Suprapubic skin (tissue), 4 donors: Measurements from ENCODE around the gene EIF3B. TPM values are rescaled to one million over a fixed set of nuclear protein-coding genes. Genes with fewer than 3 reads are reported as not detected.

Experiments used
- DNase-seq, 2 donors: peaks; one replicate each; pipeline ENCODE4 v3.0.0-alpha.2; 2019; ENCODE audit warnings: low spot score in 2 of 2
- H3K27ac ChIP-seq: fragments of 200-600 bp; sonication (generic); one replicate; pipeline ENCODE4 v1.5.1; 2019
- H3K27me3 ChIP-seq: fragments of 200-600 bp; sonication (generic); one replicate; pipeline ENCODE4 v1.5.1; 2019
- H3K36me3 ChIP-seq: fragments of 200-600 bp; sonication (generic); one replicate; pipeline ENCODE4 v1.5.1; 2019
- H3K4me1 ChIP-seq: fragments of 200-600 bp; sonication (generic); one replicate; pipeline ENCODE4 v1.5.1; 2019
- H3K4me3 ChIP-seq: fragments of 200-600 bp; sonication (generic); one replicate; pipeline ENCODE4 v1.5.1; 2019; ENCODE audit warnings: mild to moderate bottlenecking
- H3K9me3 ChIP-seq: fragments of 200-600 bp; sonication (generic); one replicate; pipeline ENCODE4 v1.5.1; 2019
- EP300 ChIP-seq: sonication (generic); formaldehyde crosslinking; IDR thresholded peaks from one replicate; pipeline ENCODE4 v1.6.1; 2017; ENCODE audit warnings: antibody characterized with exemption
- POLR2A ChIP-seq, 2 donors: fragments of 450-650 bp; IDR thresholded peaks; one replicate each; pipeline ENCODE4 v1.6.1; 2017; ENCODE audit warnings: antibody characterized with exemption in 2 of 2, mild to moderate bottlenecking in 2 of 2, moderate library complexity in 2 of 2
- POLR2AphosphoS5 ChIP-seq, 3 donors: sonication (generic); formaldehyde crosslinking; IDR thresholded peaks; one replicate each; pipeline ENCODE4 v1.6.1; 2017; ENCODE audit warnings: antibody characterized with exemption in 3 of 3
- WGBS: methylation state at CpG from one replicate; pipeline ENCODE4 v1.1.5; 2018; 5-methylcytosine and 5-hydroxymethylcytosine counted together
- total RNA-seq, 4 donors: library from RNA; depleted of rRNA; stranded (reverse); fragments of >200 nt; gene quantifications; one replicate each; pipeline ENCODE4 v1.1.0, GENCODE V29; 2016
- TF ChIP-seq, protein P1 (sequence below), 2 donors: fragments of 200-600 bp in 1 of 2; fragments of 450-650 bp in 1 of 2; sonication (generic) in 1 of 2; IDR thresholded peaks; one replicate each; pipeline ENCODE4 v1.5.1; 2016 to 2019; ENCODE audit warnings: antibody characterized with exemption in 2 of 2, mild to moderate bottlenecking in 1 of 2, moderate library complexity in 1 of 2

The EIF3B gene
- total RNA-seq, 4 donors from 2014 or later: 136 to 158 (median 139) TPM

DNA sequence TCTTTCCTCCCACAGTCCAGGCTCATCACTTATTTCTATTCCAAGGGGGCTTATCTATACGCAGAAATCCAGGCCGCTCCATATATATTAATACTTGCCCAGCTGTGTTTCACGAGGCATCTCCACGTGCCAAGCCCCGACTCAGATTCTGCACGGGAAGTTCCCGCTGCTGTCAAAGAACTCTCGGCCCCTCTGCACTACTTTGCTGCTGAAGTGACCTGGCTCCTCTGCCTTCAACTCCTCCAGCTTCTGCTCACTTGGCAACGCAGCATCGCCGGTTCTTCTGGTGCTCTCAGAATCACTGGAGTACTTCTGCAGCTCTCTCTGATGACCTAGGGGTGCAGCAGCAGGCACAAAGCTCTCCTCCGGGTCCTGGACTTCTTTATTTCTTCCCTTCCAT, 39.1 kb downstream of the EIF3B start:
- WGBS: 64% methylated on average over 12 of the region's 12 CpGs
- H3K27me3 ChIP-seq: no peaks in the 10 kb centered on the region
- no peaks in the 10 kb centered on the region for H3K9me3 ChIP-seq
- TF ChIP-seq, protein P1, sequence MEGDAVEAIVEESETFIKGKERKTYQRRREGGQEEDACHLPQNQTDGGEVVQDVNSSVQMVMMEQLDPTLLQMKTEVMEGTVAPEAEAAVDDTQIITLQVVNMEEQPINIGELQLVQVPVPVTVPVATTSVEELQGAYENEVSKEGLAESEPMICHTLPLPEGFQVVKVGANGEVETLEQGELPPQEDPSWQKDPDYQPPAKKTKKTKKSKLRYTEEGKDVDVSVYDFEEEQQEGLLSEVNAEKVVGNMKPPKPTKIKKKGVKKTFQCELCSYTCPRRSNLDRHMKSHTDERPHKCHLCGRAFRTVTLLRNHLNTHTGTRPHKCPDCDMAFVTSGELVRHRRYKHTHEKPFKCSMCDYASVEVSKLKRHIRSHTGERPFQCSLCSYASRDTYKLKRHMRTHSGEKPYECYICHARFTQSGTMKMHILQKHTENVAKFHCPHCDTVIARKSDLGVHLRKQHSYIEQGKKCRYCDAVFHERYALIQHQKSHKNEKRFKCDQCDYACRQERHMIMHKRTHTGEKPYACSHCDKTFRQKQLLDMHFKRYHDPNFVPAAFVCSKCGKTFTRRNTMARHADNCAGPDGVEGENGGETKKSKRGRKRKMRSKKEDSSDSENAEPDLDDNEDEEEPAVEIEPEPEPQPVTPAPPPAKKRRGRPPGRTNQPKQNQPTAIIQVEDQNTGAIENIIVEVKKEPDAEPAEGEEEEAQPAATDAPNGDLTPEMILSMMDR (IDR thresholded peaks at IDR 0.05): no peak
- TF ChIP-seq POLR2A (IDR thresholded peaks at IDR 0.05) (no peak), POLR2AphosphoS5 (IDR thresholded peaks at IDR 0.05) (no peak), EP300 (no peak)
- H3K4me3 ChIP-seq: no peak overlapping the region
- H3K4me1 ChIP-seq: peaks cover 5% of the 10 kb centered on the region
- H3K27ac ChIP-seq: no peak overlapping the region
- DNase-seq: no peak
- H3K36me3 ChIP-seq: no peaks in the 10 kb centered on the region

DNA sequence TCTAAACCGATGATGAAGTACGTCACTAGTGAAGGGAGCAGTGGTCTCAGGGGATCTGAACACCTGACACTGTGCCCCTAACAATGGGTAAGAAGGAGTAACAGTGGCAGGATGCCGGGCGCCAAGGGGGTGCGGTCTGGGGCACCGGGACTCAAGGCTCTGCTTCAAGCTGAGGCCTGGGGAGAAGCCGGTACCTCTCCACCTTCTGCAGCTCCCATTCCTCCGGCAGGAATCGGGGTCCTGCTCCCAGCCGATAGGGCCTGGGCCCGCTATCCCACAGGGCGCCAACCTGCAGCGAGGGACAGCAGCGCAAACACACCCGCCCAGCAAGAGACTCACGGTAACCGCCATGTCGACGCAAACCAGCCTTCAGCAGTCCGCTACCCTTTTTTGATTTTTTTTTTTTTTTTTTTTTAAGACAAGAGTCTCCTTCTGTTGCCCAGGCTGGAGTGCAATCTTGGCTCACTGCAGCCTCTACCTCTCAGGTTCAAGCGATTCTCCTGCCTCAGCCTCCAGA, 40.0 kb downstream of the EIF3B start:
- Histone ChIP-seq H3K27ac (no peak overlapping the region), H3K4me1 (peaks cover 9% of the 10 kb centered on the region), H3K27me3 (no peaks in the 10 kb centered on the region), H3K9me3 (no peaks in the 10 kb centered on the region), H3K36me3 (no peaks in the 10 kb centered on the region), H3K4me3 (no peak overlapping the region)
- DNase-seq: no peak
- WGBS: 90% methylated on average over 21 of the region's 21 CpGs
- TF ChIP-seq EP300: no peak
- TF ChIP-seq, protein P1 (IDR thresholded peaks at IDR 0.05): no peak
- TF ChIP-seq POLR2AphosphoS5 (IDR thresholded peaks at IDR 0.05): no peak
- TF ChIP-seq POLR2A (IDR thresholded peaks at IDR 0.05): no peak

DNA sequence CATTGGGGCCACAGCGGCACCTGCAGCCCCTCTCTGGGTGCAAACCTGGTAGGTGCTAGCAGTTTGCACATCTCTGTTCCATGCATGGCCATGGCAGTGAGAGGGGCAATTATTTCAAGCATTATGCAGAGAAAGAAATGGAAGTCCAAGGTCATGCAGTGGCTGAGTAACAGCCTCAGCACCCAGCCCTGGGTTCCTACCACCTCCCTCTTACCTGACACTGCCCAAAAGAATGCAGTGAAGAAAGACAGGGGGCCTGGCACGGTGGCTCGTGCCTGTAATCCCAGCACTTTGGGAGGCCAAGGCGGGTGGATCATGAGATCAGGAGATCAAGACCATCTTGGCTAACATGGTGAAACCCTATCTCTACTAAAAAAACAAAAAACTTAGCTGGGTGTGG, 43.9 kb downstream of the EIF3B start:
- no peaks in the 10 kb centered on the region for H3K36me3 ChIP-seq
- no peak overlapping the region for H3K27ac ChIP-seq
- no peak for DNase-seq
- WGBS: 87% methylated on average over 4 of the region's 4 CpGs
- peaks cover 28% of the 10 kb centered on the region for H3K4me1 ChIP-seq
- H3K27me3 ChIP-seq: no peaks in the 10 kb centered on the region
- TF ChIP-seq POLR2A (IDR thresholded peaks at IDR 0.05): no peak
- no peak for TF ChIP-seq POLR2AphosphoS5 (IDR thresholded peaks at IDR 0.05)
- TF ChIP-seq, protein P1 (IDR thresholded peaks at IDR 0.05): no peak
- TF ChIP-seq EP300: no peak
- no peaks in the 10 kb centered on the region for H3K9me3 ChIP-seq
- no peak overlapping the region for H3K4me3 ChIP-seq

GRCh38 chr7:2399848-2400587, 45.4 kb downstream of the EIF3B start:
- H3K4me3 ChIP-seq: no peak overlapping the region
- 19% methylated on average over 6 of the region's 6 CpGs for WGBS
- no peaks in the 10 kb centered on the region for H3K27me3 ChIP-seq
- DNase-seq: peak; percentile 89 to 91
- no peak for TF ChIP-seq POLR2AphosphoS5 (IDR thresholded peaks at IDR 0.05)
- no peak for TF ChIP-seq EP300
- TF ChIP-seq, protein P1 (IDR thresholded peaks at IDR 0.05): no peak
- TF ChIP-seq POLR2A (IDR thresholded peaks at IDR 0.05): no peak
- H3K9me3 ChIP-seq: no peaks in the 10 kb centered on the region
- no peaks in the 10 kb centered on the region for H3K36me3 ChIP-seq
- peak overlapping the region; percentile 45 for H3K27ac ChIP-seq
- H3K4me1 ChIP-seq: peaks cover 38% of the 10 kb centered on the region

DNA sequence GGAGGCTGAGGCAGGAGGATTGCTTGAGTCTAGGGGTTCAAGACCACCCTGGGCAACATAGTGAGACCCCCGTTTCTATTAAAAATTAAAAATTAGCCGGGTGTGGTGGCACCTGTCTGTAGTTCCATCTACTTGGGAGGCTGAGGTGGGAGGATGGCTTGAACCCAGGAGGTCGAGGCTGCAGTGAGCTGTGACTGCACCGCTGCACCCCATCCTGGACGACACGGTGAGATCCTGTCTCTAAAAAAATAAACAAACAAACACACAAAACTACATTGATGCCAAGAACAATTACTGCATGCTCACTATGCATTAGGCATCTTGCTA, 48.0 kb downstream of the EIF3B start:
- 69% methylated on average over 6 of the region's 6 CpGs for WGBS
- peaks cover 60% of the 10 kb centered on the region for H3K4me1 ChIP-seq
- DNase-seq: no peak
- H3K27ac ChIP-seq: peak overlapping the region; percentile 81
- H3K4me3 ChIP-seq: peak overlapping the region; percentile 79
- H3K36me3 ChIP-seq: no peaks in the 10 kb centered on the region
- no peaks in the 10 kb centered on the region for H3K9me3 ChIP-seq
- TF ChIP-seq POLR2AphosphoS5 (IDR thresholded peaks at IDR 0.05): no peak
- TF ChIP-seq, protein P1 (IDR thresholded peaks at IDR 0.05): no peak
- no peak for TF ChIP-seq EP300
- no peak for TF ChIP-seq POLR2A (IDR thresholded peaks at IDR 0.05)
- H3K27me3 ChIP-seq: no peaks in the 10 kb centered on the region
